Measurements from ENCODE around the gene BRIP1.

GRCh38 chr17:61849674-61850073 is 13.7 kb downstream of the BRIP1 start:
- TF ChIP-seq CTCF (IDR thresholded peaks at IDR 0.05; ENCODE audit: low read depth, low read length), result no peak
- TF ChIP-seq EZH2phosphoT487 (IDR thresholded peaks at IDR 0.05; ENCODE audit: low read depth), result no peak

Measured in OCI-LY3 (cell line).